B cell (primary cell): ENCODE measurements around the gene SPP2. TPM values are rescaled to one million over a fixed set of nuclear protein-coding genes. Genes with fewer than 3 reads are reported as not detected.

ENCODE experiments used
- ATAC-seq: fragments of 200-7000 bp; cut with Tn5 transposase; one replicate; pipeline ENCODE4 v1.10.0; 2021; ENCODE audit warnings: low read depth, mild to moderate bottlenecking, moderate number of reproducible peaks, moderate library complexity
- CTCF ChIA-PET: fragments of 350-600 bp; sonication (Branson Sonifier 250); formaldehyde crosslinking; loops from one replicate; lab custom pipeline; 2021; ENCODE audit warnings: antibody characterized with exemption, inconsistent platforms; lab: Charles Lee
- POLR2A ChIA-PET: fragments of 350-600 bp; sonication (Branson Sonifier 250); formaldehyde crosslinking; loops from one replicate; lab custom pipeline; 2021; ENCODE audit warnings: antibody characterized with exemption; lab: Charles Lee
- DNase-seq: peaks from one replicate; pipeline ENCODE4 v3.0.0; 2013
- H2AFZ ChIP-seq: 2 replicates; pipeline ENCODE4 v1.6.1; 2012; ENCODE audit warnings: mild to moderate bottlenecking, low read depth, low read length; ENCODE audit not compliant: insufficient read depth, poor library complexity, severe bottlenecking
- H3K27ac ChIP-seq, 2 donors: 1 replicate in 1 of 2; 2 replicates in 1 of 2; pipeline ENCODE4 v1.5.1; 2012 to 2013; ENCODE audit warnings: low read length in 2 of 2, mild to moderate bottlenecking in 2 of 2, moderate library complexity in 1 of 2
- H3K27me3 ChIP-seq, 4 experiments: fragments of 200-600 bp in 1 of 4; sonication (generic) in 1 of 4; replicated peaks in 1 of 4; 1 replicate in 2 of 4; 2 replicates in 2 of 4; pipeline versions ENCODE4 v1.6.1 to v1.7.0; 2013 to 2016; ENCODE audit warnings: low read length in 3 of 4, mild to moderate bottlenecking in 2 of 4, mixed read lengths in 1 of 4, moderate library complexity in 1 of 4; ENCODE audit not compliant: insufficient read depth in 4 of 4, control insufficient read depth in 3 of 4; ENCODE audit errors: control extremely low read depth in 1 of 4
- H3K36me3 ChIP-seq, 2 experiments: replicated peaks in 1 of 2; 1 replicate in 1 of 2; 2 replicates in 1 of 2; pipeline versions ENCODE4 v1.6.1 to v1.7.1; 2013; ENCODE audit warnings: low read length in 1 of 2; ENCODE audit not compliant: insufficient read depth in 2 of 2, control insufficient read depth in 1 of 2; ENCODE audit errors: control extremely low read depth in 1 of 2, extremely low read depth in 1 of 2
- H3K4me1 ChIP-seq, 2 donors: fragments of 200-600 bp in 1 of 2; sonication (generic) in 1 of 2; 1 replicate in 1 of 2; 2 replicates in 1 of 2; pipeline versions ENCODE4 v1.5.1 to v1.6.1; 2013 to 2017; ENCODE audit warnings: low read length in 2 of 2; ENCODE audit not compliant: control insufficient read depth in 2 of 2, insufficient read depth in 2 of 2
- H3K4me2 ChIP-seq: replicated peaks from 2 replicates; pipeline ENCODE3; 2012; ENCODE audit warnings: mild to moderate bottlenecking, low read depth, low read length; ENCODE audit not compliant: poor library complexity, severe bottlenecking
- H3K4me3 ChIP-seq, 5 experiments: fragments of 200-600 bp in 1 of 5; sonication (generic) in 1 of 5; 1 replicate in 3 of 5; 2 replicates in 2 of 5; pipeline versions ENCODE4 v1.5.1 to v1.7.0; 2011 to 2016; ENCODE audit warnings: low read length in 4 of 5, mild to moderate bottlenecking in 4 of 5, low read depth in 2 of 5, control low read depth in 1 of 5, moderate library complexity in 1 of 5; ENCODE audit not compliant: insufficient read depth in 1 of 5; ENCODE audit errors: control extremely low read depth in 1 of 5, extremely low read depth in 1 of 5
- H3K79me2 ChIP-seq: fragments of 200-600 bp; sonication (generic); one replicate; pipeline ENCODE4 v1.6.0; 2016; ENCODE audit warnings: low read length; ENCODE audit not compliant: control insufficient read depth, insufficient read depth
- H3K9ac ChIP-seq: fragments of 200-600 bp; sonication (generic); 2 replicates; pipeline ENCODE4 v1.6.1; 2017; ENCODE audit warnings: mild to moderate bottlenecking, low read length, moderate library complexity
- H3K9me3 ChIP-seq, 3 donors: one replicate each; pipeline versions ENCODE4 v1.6.1 to v1.7.1; 2013; ENCODE audit warnings: low read length in 2 of 3; ENCODE audit not compliant: control insufficient read depth in 2 of 3, insufficient read depth in 1 of 3; ENCODE audit errors: control extremely low read depth in 1 of 3
- H4K20me1 ChIP-seq: 2 replicates; pipeline ENCODE4 v1.6.0; 2012; ENCODE audit warnings: mild to moderate bottlenecking, low read length; ENCODE audit not compliant: insufficient read depth, control insufficient read depth, poor library complexity, severe bottlenecking
- H3K27ac Mint-ChIP-seq: one replicate; pipeline ENCODE4 v1.8.0; 2021; ENCODE audit warnings: mixed read lengths
- H3K27me3 Mint-ChIP-seq: one replicate; pipeline ENCODE4 v1.8.0; 2021; ENCODE audit warnings: mixed read lengths
- H3K4me1 Mint-ChIP-seq: one replicate; pipeline ENCODE4 v1.8.0; 2021; ENCODE audit warnings: mixed read lengths
- H3K4me3 Mint-ChIP-seq: one replicate; pipeline ENCODE4 v1.8.0; 2021; ENCODE audit warnings: mixed read lengths
- H3K9me3 Mint-ChIP-seq: one replicate; pipeline ENCODE4 v1.8.0; 2022; ENCODE audit warnings: mixed read lengths; ENCODE audit not compliant: insufficient read depth
- CTCF ChIP-seq: fragments of 200-600 bp; IDR thresholded peaks from one replicate; pipeline ENCODE4 v1.8.0; 2022; ENCODE audit warnings: antibody characterized with exemption, mild to moderate bottlenecking
- EZH2 ChIP-seq: IDR thresholded peaks from 2 replicates; pipeline ENCODE4 v1.6.1; 2012; ENCODE audit warnings: borderline replicate concordance, low read depth, mild to moderate bottlenecking, moderate library complexity, low read length; ENCODE audit not compliant: insufficient read depth, poor library complexity, severe bottlenecking
- WGBS: methylation state at CpG from one replicate; pipeline ENCODE4 v1.1.5; 2013; ENCODE audit warnings: missing lambda C conversion rate; ENCODE audit not compliant: insufficient coverage; 5-methylcytosine and 5-hydroxymethylcytosine counted together
- intact Hi-C: fragments of 100-400 bp; cut with micrococcal nuclease; formaldehyde crosslinking; loops from one replicate; pipeline ENCODE4 v1.10.0; 2022
- polyA plus RNA-seq: library from polyadenylated mRNA; depleted of rRNA; stranded (reverse); fragments of >200 nt; gene quantifications from 2 replicates; pipeline ENCODE4 v1.2.3, GENCODE V29; 2012
- total RNA-seq, 2 donors: library from RNA; stranded (reverse); fragments of 120-200 nt in 1 of 2; gene quantifications; 1 replicate in 1 of 2; 2 replicates in 1 of 2; pipeline versions ENCODE4 v1.2.3 to v1.2.4, GENCODE V29; 2013 to 2022

Gene SPP2
- total and polyA plus RNA-seq, 2 donors (not counting 1 experiment from before 2014, with no cell fraction given): not detected

GRCh38 chr2:234058881-234059280 lies 8.4 kb downstream of the SPP2 start:
- WGBS: 79% methylated on average over 2 of the region's 4 CpGs
- no peak overlapping the region for H3K9ac ChIP-seq
- DNase-seq: no peak
- ChIA-PET CTCF (no interaction called here), POLR2A (no interaction called here)
- no peaks in the 10 kb centered on the region for H4K20me1 ChIP-seq
- peaks cover 51% of the 10 kb centered on the region for H3K27me3 Mint-ChIP-seq
- peaks cover 0 to 14% (median 1%) of the 10 kb centered on the region in 4 experiments for H3K27me3 ChIP-seq
- intact Hi-C loops: no loop called here
- ATAC-seq: no peak
- TF ChIP-seq EZH2: no peak
- no peak for TF ChIP-seq CTCF
- H2AFZ ChIP-seq: no peak overlapping the region
- H3K9me3 Mint-ChIP-seq: no peaks in the 10 kb centered on the region
- no peak overlapping the region for H3K4me3 Mint-ChIP-seq
- H3K4me2 ChIP-seq: no peak overlapping the region
- no peak overlapping the region for H3K27ac ChIP-seq
- H3K4me1 ChIP-seq: no peaks in the 10 kb centered on the region
- H3K4me3 ChIP-seq: no peak overlapping the region
- no peak overlapping the region for H3K27ac Mint-ChIP-seq
- H3K36me3 ChIP-seq: no peaks in the 10 kb centered on the region
- peaks cover 0 to 1% (median 0%) of the 10 kb centered on the region in 3 donors for H3K9me3 ChIP-seq
- no peaks in the 10 kb centered on the region for H3K79me2 ChIP-seq
- no peaks in the 10 kb centered on the region for H3K4me1 Mint-ChIP-seq

GRCh38 chr2:234060236-234060635 lies 9.7 kb downstream of the SPP2 start:
- TF ChIP-seq EZH2 (no peak), CTCF (no peak)
- no peak overlapping the region for H3K9ac ChIP-seq
- no peak overlapping the region for H3K27ac ChIP-seq
- H3K9me3 Mint-ChIP-seq: no peaks in the 10 kb centered on the region
- no peak overlapping the region for H2AFZ ChIP-seq
- no peak overlapping the region for H3K27ac Mint-ChIP-seq
- no peak overlapping the region for H3K4me3 ChIP-seq
- CTCF ChIA-PET: no interaction called here
- WGBS: 88% methylated on average over 7 of the region's 8 CpGs
- H3K4me3 Mint-ChIP-seq: no peak overlapping the region
- H3K27me3 ChIP-seq: peaks cover 0 to 10% (median 0%) of the 10 kb centered on the region in 4 experiments
- peaks cover 54% of the 10 kb centered on the region for H3K27me3 Mint-ChIP-seq
- no peaks in the 10 kb centered on the region for H4K20me1 ChIP-seq
- H3K4me1 Mint-ChIP-seq: no peaks in the 10 kb centered on the region
- ATAC-seq: no peak
- H3K79me2 ChIP-seq: no peaks in the 10 kb centered on the region
- no peaks in the 10 kb centered on the region for H3K4me1 ChIP-seq
- peaks cover 0 to 1% (median 0%) of the 10 kb centered on the region in 3 donors for H3K9me3 ChIP-seq
- POLR2A ChIA-PET: no interaction called here
- no peak for DNase-seq
- intact Hi-C loops: no loop called here
- H3K36me3 ChIP-seq: no peaks in the 10 kb centered on the region
- H3K4me2 ChIP-seq: no peak overlapping the region
